HG02759 (cell line): Measurements from ENCODE around the gene RNF213.

Experiments used
- ATAC-seq: cut with Tn5 transposase; IDR thresholded peaks from one replicate; pipeline ENCODE4 v1.9.1; 2021; ENCODE audit warnings: mild to moderate bottlenecking, moderate library complexity; ENCODE audit not compliant: unreplicated experiment

Gene RNF213

GRCh38 chr17:80445007-80445725 is 184.5 kb downstream of the RNF213 start:
- ATAC-seq = no peak

DNA sequence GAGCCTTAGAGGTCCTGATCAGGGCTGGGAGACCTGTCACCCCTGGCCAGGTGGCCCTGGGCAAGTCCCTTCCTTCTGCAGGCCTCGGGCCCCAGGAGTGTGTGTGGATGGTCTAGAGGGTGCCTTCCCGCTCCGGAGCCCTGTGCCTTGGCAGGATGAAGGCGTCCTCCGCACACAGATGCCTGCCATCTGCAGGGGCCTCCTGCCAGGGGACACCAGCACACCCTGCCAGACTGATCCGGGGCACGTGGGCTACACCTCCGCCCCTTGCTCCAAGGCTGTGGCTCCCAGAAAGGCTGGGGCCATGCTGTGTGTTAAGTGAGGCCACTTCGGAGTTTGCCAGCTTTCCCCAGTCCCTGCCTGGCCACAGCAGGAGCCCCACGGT is 185.1 kb downstream of the RNF213 start:
- ATAC-seq = no peak

DNA sequence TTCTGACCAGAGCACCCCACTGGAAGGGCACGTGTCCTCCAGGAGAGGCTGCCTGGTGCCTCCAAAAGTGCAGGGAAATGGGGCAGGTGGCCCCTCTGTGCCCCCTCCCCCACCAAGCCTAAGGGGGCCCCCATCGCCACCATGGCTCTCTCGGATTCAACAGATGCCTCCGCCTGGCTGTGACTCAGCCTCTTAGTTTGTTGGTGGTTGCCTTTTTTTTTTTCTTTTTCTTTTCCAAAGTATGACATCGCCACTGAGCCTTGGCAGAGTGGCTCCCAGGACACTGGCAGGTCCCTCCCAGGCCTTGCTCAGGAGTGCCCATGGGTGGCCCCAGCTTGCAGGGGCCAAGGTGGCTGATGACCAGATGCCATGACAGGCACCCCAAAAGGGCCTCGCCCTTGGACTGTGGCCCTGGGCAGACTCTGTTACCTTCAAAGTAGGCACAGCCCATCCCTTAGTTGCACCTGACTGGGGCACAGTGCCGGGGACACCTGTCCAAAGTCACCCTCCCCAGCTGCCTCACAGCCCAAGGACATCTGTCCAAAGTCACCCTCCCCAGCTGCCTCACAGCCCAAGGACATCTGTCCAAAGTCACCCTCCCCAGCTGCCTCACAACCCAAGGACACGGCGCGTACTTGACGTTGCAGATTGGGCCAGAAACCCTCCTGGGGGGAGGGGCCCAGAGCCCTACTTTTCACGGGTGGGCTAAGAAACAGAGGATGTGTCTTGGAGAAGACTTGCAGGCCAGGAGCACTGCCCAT is 186.2 kb downstream of the RNF213 start:
- ATAC-seq = no peak

GRCh38 chr17:80447790-80448189 is 187.1 kb downstream of the RNF213 start:
- no peak for ATAC-seq
